CD4-positive, alpha-beta T cell treated with Interleukin-6 at 100 ng/mL for 8 hours (primary cell): ENCODE data around the gene UBAP1.

Experiments
- DNase-seq: peaks from one replicate; pipeline ENCODE4 v3.0.0-alpha.2; 2020; ENCODE audit warnings: mixed read lengths, low spot score

UBAP1 gene

GRCh38 chr9:34178436-34179212 lies at the start of gene UBAP1:
TSS of gene UBAP1 (plus strand) at chr9:34179043. CDS start at chr9:34220915, 41,872 bp downstream.
- DNase-seq: peak; percentile 93

GRCh38 chr9:34131571-34131970 lies 47.3 kb upstream of the UBAP1 start:
- no peak for DNase-seq

- DNase-seq: no peak
Measured at GRCh38 chr9:34133436-34133949, 45.4 kb upstream of the UBAP1 start.

- DNase-seq: no peak
Measured at GRCh38 chr9:34134521-34134920, 44.3 kb upstream of the UBAP1 start.

GRCh38 chr9:34138644-34139043 lies 40.2 kb upstream of the UBAP1 start:
- DNase-seq: peak; percentile 22

GRCh38 chr9:34139477-34140146 lies 39.2 kb upstream of the UBAP1 start:
- no peak for DNase-seq

GRCh38 chr9:34140853-34141252 lies 38.0 kb upstream of the UBAP1 start:
- no peak for DNase-seq

- no peak for DNase-seq
Measured at GRCh38 chr9:34143116-34143515, 35.7 kb upstream of the UBAP1 start.

- no peak for DNase-seq
Measured at GRCh38 chr9:34145165-34145564, 33.7 kb upstream of the UBAP1 start.

GRCh38 chr9:34151398-34151797 lies 27.4 kb upstream of the UBAP1 start:
- no peak for DNase-seq

- DNase-seq: no peak
Measured at GRCh38 chr9:34154057-34154456, 24.8 kb upstream of the UBAP1 start.

GRCh38 chr9:34157318-34157717 lies 21.5 kb upstream of the UBAP1 start:
- no peak for DNase-seq

GRCh38 chr9:34157898-34158297 lies 20.9 kb upstream of the UBAP1 start:
- no peak for DNase-seq

- DNase-seq: no peak
Measured at GRCh38 chr9:34158362-34158869, 20.4 kb upstream of the UBAP1 start.

- DNase-seq: no peak
Measured at GRCh38 chr9:34163434-34163833, 15.4 kb upstream of the UBAP1 start.

GRCh38 chr9:34169125-34169524 lies 9.7 kb upstream of the UBAP1 start:
- DNase-seq: no peak

- no peak for DNase-seq
Measured at GRCh38 chr9:34170237-34170991, 8.4 kb upstream of the UBAP1 start.

GRCh38 chr9:34171753-34172535 lies 6.9 kb upstream of the UBAP1 start:
- DNase-seq: peak; percentile 77

GRCh38 chr9:34176089-34176488 lies 2.8 kb upstream of the UBAP1 start:
- DNase-seq: no peak

- DNase-seq: no peak
Measured at GRCh38 chr9:34177593-34178435, 1.0 kb upstream of the UBAP1 start.
